Gastroesophageal sphincter (tissue), 3 donors: ENCODE measurements around the gene SLC25A45.

Source experiments
- CTCF ChIP-seq, 4 experiments: fragments of 200-600 bp in 2 of 4; fragments of 450-650 bp in 2 of 4; sonication (generic) in 1 of 4; IDR thresholded peaks; one replicate each; pipeline ENCODE4 v1.5.1; 2017 to 2019; ENCODE audit warnings: antibody characterized with exemption in 4 of 4, mild to moderate bottlenecking in 2 of 4, moderate library complexity in 2 of 4
- EP300 ChIP-seq: sonication (generic); formaldehyde crosslinking; IDR thresholded peaks from one replicate; pipeline ENCODE4 v1.6.1; 2017; ENCODE audit warnings: antibody characterized with exemption, mild to moderate bottlenecking
- POLR2A ChIP-seq, 2 donors: fragments of 450-650 bp; IDR thresholded peaks; one replicate each; pipeline ENCODE4 v1.6.1; 2017; ENCODE audit warnings: antibody characterized with exemption in 2 of 2, mild to moderate bottlenecking in 2 of 2, moderate library complexity in 1 of 2

DNA sequence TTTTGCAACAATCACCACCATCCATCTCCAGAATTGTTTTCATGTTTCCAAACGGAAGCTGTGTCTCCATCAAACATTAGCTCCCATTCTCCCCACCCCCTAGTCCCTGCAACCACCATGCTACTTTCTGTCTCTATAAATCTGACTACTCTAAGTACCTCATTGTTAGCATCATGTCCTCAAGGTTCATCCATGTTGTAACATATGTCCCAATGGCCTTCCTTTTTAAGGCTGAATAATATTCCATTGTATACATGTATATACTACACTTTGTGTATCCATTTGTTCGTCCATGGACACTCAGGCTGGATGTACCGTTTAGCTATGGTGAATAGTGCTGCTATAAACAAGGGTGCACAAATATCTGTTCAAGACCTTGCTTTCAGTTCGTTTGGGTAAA, 57.0 kb downstream of the SLC25A45 start:
- no peak for TF ChIP-seq CTCF (IDR thresholded peaks at IDR 0.05)
- TF ChIP-seq EP300: no peak
- TF ChIP-seq POLR2A (IDR thresholded peaks at IDR 0.05): no peak
